ENCODE results near the gene WDR1.

Gene WDR1

DNA sequence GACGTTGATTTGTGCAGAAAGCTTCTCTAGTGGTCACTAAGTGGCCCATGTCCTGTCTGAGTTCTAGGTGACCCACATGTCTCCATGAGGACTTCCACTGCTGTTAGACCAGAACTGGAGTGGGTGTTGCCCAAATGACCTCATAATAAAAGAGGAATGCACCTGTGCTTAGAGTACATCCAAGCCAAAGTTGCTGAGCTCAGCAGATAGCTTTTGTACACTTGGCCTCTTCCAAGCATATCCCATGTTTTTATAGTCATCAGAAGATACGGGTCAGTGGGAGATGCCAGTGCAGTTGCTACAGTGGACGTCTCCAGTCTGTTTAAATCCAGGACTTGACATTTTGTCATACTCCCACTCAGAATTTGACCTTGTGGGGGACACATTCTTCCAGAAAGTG, 37.6 kb upstream of the WDR1 start:
- H3K9me3 ChIP-seq (ENCODE audit: insufficient read depth, low read depth, low read length): no peaks in the 10 kb centered on the region
- WGBS: 80% methylated on average over 3 of the region's 3 CpGs
- no peak overlapping the region for H3K4me3 ChIP-seq (ENCODE audit: low read length)
- H3K36me3 ChIP-seq (ENCODE audit: insufficient read depth, low read length): no peaks in the 10 kb centered on the region
- H3K4me1 ChIP-seq (ENCODE audit: insufficient read depth, low read length): peaks cover 4% of the 10 kb centered on the region; the same call in 1 of the 2 replicates
- H3K27ac ChIP-seq (ENCODE audit: low read depth, low read length): no peak overlapping the region
- H3K27me3 ChIP-seq (ENCODE audit: insufficient read depth, low read length): peaks cover 3% of the 10 kb centered on the region; the same call in 1 of the 2 replicates
- no peak overlapping the region for H3K9ac ChIP-seq (ENCODE audit: low read depth, low read length)

DNA sequence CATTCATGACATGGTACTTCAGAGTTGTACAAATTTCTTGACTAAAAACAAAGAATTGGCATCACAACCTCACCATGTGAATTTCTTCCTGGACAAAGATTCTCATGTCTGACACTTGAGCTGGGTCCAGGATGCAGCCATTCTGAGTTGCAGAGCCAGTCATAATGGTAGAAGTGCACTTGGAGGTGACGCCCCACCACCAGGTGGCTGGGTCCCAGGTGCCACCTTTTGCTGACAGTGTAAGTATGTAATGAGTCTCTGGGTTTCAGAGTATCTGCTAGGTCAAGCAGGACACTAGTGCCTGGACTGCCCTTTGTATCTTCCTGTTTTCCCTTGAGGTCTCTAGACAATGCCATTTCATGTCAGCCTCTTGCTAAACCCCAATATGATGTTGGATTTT, 36.6 kb upstream of the WDR1 start:
- Histone ChIP-seq H3K4me1 (ENCODE audit: insufficient read depth, low read length) (0 out of 2 replicates have a peak, but pooled peaks cover under 1% of the 10 kb centered on the region), H3K27ac (ENCODE audit: low read depth, low read length) (no peak overlapping the region), H3K4me3 (ENCODE audit: low read length) (no peak overlapping the region), H3K27me3 (ENCODE audit: insufficient read depth, low read length) (peaks cover 3% of the 10 kb centered on the region; the same call in 1 of the 2 replicates), H3K36me3 (ENCODE audit: insufficient read depth, low read length) (no peaks in the 10 kb centered on the region), H3K9ac (ENCODE audit: low read depth, low read length) (no peak overlapping the region), H3K9me3 (ENCODE audit: insufficient read depth, low read depth, low read length) (no peaks in the 10 kb centered on the region)
- 94% methylated on average over 1 of the region's 1 CpG for WGBS

DNA sequence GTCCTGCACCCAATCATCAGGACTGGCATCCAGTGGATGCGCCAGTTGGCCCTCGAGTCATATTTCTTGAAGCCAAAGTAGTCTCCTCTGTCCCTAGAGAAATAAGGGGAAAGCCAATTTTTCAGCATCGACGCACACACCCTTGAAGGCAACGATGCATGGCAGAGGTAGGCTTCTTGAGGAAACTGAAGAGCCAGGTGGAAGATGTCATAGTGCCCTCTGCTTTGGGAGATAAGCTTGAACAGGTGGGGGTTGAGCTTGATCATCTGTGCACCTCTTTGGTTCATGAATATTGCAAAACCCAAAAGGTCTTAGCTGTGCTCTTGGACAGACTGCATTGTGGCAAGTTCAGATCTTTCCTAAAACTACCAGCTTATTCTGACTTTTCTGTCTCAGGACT, 34.6 kb upstream of the WDR1 start:
- Histone ChIP-seq H3K27ac (ENCODE audit: low read depth, low read length) (no peak overlapping the region), H3K4me1 (ENCODE audit: insufficient read depth, low read length) (no peaks in the 10 kb centered on the region), H3K9ac (ENCODE audit: low read depth, low read length) (no peak overlapping the region), H3K27me3 (ENCODE audit: insufficient read depth, low read length) (peaks cover 3% of the 10 kb centered on the region; the same call in 1 of the 2 replicates), H3K36me3 (ENCODE audit: insufficient read depth, low read length) (no peaks in the 10 kb centered on the region), H3K9me3 (ENCODE audit: insufficient read depth, low read depth, low read length) (no peaks in the 10 kb centered on the region), H3K4me3 (ENCODE audit: low read length) (no peak overlapping the region)
- WGBS: 96% methylated on average over 5 of the region's 5 CpGs

DNA sequence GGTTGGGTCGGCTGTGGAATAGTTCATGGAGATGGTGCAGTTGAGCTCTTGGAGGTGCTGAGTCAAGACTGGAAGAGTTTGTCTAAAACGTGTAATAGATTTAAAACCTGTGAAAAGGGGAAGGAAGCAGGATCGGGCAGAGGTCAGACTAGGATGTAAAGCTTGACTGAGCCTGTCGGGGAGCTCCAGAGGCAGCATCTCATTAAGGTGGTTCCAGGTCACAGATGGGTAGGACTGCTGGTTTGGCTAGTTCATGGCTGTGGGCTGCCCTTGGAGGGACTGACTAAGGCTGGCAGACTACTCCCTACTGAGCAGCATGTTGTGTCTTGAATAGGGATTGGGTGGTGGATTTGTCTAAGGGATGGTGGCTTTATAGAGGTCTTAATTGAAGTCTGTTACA, 28.4 kb upstream of the WDR1 start:
- no peak overlapping the region for H3K4me3 ChIP-seq (ENCODE audit: low read length)
- H3K27ac ChIP-seq (ENCODE audit: low read depth, low read length): no peak overlapping the region
- 91% methylated on average over 4 of the region's 4 CpGs for WGBS
- no peaks in the 10 kb centered on the region for H3K9me3 ChIP-seq (ENCODE audit: insufficient read depth, low read depth, low read length)
- no peaks in the 10 kb centered on the region; the same call in 1 of the 2 replicates for H3K27me3 ChIP-seq (ENCODE audit: insufficient read depth, low read length)
- H3K9ac ChIP-seq (ENCODE audit: low read depth, low read length): no peak overlapping the region
- no peaks in the 10 kb centered on the region for H3K4me1 ChIP-seq (ENCODE audit: insufficient read depth, low read length)
- H3K36me3 ChIP-seq (ENCODE audit: insufficient read depth, low read length): no peaks in the 10 kb centered on the region

DNA sequence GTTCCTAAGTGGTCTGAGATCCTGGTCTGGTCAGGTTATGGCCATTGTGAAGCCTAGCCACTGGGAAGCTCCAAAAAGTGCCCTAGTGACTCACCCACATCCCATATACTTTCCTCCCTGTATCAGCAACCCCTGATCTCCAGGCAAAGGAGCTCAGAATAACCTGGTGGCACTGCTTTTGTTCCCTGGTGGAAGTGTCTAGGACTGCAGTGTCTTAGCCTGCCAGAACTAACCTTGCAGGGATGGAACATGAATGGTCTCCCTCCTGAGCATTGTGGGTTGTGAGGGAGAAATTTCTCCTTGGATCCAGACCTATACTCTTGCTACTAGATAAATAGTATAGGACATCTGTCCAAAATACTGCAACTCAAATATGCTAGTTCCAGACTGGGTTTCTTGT, 27.9 kb upstream of the WDR1 start:
- Histone ChIP-seq H3K9ac (ENCODE audit: low read depth, low read length) (no peak overlapping the region), H3K4me3 (ENCODE audit: low read length) (no peak overlapping the region), H3K36me3 (ENCODE audit: insufficient read depth, low read length) (no peaks in the 10 kb centered on the region), H3K27ac (ENCODE audit: low read depth, low read length) (no peak overlapping the region), H3K27me3 (ENCODE audit: insufficient read depth, low read length) (no peaks in the 10 kb centered on the region; the same call in 1 of the 2 replicates), H3K4me1 (ENCODE audit: insufficient read depth, low read length) (no peaks in the 10 kb centered on the region), H3K9me3 (ENCODE audit: insufficient read depth, low read depth, low read length) (no peaks in the 10 kb centered on the region)

DNA sequence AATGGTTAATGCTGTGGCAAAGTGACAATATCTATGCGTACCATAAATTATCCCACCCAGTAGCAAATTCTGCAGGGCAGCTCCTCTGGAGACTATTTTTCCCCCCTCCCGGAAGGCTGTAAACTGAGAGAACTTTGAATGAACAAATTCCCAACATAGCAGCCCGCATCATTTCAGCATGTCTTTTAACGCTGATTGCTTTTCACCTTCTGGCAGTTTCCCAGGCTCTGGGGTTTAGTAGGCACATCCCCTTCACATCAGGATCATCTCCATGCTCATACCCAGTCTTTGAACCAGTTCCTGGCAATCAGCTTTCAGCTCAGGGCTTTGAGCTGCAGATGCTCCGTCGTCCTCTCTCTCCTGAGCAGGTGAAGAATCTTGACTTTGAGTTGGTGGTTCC, 26.6 kb upstream of the WDR1 start:
- Histone ChIP-seq H3K4me1 (ENCODE audit: insufficient read depth, low read length) (no peaks in the 10 kb centered on the region), H3K4me3 (ENCODE audit: low read length) (no peak overlapping the region), H3K9ac (ENCODE audit: low read depth, low read length) (no peak overlapping the region), H3K27ac (ENCODE audit: low read depth, low read length) (no peak overlapping the region), H3K9me3 (ENCODE audit: insufficient read depth, low read depth, low read length) (no peaks in the 10 kb centered on the region), H3K27me3 (ENCODE audit: insufficient read depth, low read length) (no peaks in the 10 kb centered on the region; the same call in none of the 2 replicates), H3K36me3 (ENCODE audit: insufficient read depth, low read length) (no peaks in the 10 kb centered on the region)
- 90% methylated on average over 6 of the region's 6 CpGs for WGBS

DNA sequence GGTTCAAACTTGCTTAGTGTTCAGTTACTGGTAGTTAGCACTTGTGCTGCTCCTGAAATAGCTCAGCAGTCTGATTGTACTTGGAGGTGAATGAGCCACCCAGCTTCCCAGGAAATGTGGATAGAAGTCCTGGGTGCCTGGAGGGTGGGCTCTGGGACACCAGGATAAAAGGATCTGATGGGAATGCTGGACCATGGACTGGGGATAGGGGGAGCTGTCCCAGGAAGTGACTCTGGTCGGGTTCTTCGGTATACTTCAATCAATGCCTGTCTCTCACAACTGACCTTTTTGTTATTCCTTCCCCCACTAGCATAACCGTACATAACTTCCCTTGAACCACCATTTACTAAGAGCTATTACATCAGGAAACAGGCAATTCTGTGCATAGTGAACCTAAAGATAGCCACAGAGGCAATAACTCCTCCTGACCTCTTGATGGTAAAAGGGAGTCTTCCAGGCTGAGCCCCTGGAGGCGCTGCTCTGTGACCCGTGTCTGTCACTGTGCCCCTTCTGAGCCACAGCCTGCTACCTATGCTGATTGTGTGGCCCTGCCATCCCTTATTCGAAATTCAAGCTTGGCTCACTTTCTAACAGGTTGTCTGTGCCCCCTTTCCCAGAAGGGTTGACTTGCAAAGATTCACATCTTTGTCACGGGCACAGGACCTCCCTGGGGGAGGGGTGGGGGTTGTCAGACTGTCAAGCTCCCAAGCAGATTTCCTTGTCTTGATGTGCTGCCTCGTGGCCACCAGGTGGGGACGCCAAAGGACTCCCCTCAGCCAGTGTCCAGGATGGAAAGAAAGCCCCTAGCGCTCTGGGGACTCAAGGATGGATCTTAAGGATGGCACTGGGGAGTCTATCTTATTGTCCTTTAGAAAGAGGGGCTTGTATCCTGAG, 24.5 kb upstream of the WDR1 start:
- Histone ChIP-seq H3K27me3 (ENCODE audit: insufficient read depth, low read length) (no peaks in the 10 kb centered on the region; the same call in none of the 2 replicates), H3K9ac (ENCODE audit: low read depth, low read length) (no peak overlapping the region), H3K9me3 (ENCODE audit: insufficient read depth, low read depth, low read length) (no peaks in the 10 kb centered on the region), H3K4me1 (ENCODE audit: insufficient read depth, low read length) (no peaks in the 10 kb centered on the region), H3K36me3 (ENCODE audit: insufficient read depth, low read length) (no peaks in the 10 kb centered on the region), H3K27ac (ENCODE audit: low read depth, low read length) (no peak overlapping the region), H3K4me3 (ENCODE audit: low read length) (peak overlapping the region; percentile 16; the same call in 1 of the 2 replicates)
- 64% methylated on average over 10 of the region's 10 CpGs for WGBS

DNA sequence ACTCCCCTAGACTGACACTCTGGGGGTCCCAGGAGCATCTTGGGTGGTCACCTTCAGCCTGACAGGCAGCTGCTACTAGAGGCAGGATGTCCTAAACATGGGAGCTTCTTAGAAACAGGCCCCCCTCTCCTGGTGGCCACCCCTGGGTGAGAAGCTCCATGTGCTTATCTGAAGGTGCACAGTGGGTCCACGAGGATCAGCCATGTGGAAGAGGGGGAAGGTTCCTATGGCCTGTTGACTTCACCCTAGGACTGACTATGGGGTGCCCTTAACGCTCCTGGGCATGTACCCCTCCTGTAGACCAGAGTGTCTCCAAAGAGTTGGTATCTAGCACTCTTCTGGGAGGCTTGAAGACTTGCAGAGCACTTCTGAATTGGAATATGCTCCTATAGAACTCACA, 22.9 kb upstream of the WDR1 start:
- no peaks in the 10 kb centered on the region; the same call in none of the 2 replicates for H3K27me3 ChIP-seq (ENCODE audit: insufficient read depth, low read length)
- 91% methylated on average over 2 of the region's 2 CpGs for WGBS
- H3K36me3 ChIP-seq (ENCODE audit: insufficient read depth, low read length): no peaks in the 10 kb centered on the region
- H3K27ac ChIP-seq (ENCODE audit: low read depth, low read length): no peak overlapping the region
- no peaks in the 10 kb centered on the region for H3K4me1 ChIP-seq (ENCODE audit: insufficient read depth, low read length)
- no peak overlapping the region for H3K4me3 ChIP-seq (ENCODE audit: low read length)
- H3K9ac ChIP-seq (ENCODE audit: low read depth, low read length): no peak overlapping the region
- H3K9me3 ChIP-seq (ENCODE audit: insufficient read depth, low read depth, low read length): no peaks in the 10 kb centered on the region

DNA sequence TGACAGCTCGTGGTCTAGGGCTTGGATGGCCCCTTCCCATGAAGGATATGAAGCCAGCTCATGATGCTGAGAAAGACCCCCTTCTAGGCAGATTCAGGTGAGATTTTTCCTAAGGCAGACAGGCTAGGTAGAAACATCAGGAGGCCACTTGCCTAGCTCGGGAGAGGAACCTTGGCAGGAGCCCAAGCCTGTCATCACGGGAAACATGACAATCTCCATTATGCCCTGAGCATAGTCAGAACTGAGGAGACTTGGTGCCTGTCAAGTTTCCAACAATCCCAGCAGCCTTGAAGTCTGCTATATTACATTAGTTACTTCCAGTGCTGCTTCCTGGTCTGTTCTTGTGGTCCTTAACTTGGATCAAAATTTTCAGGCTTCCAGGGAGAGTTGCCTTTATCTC, 18.7 kb upstream of the WDR1 start:
- Histone ChIP-seq H3K27me3 (ENCODE audit: insufficient read depth, low read length) (no peaks in the 10 kb centered on the region; the same call in 1 of the 2 replicates), H3K36me3 (ENCODE audit: insufficient read depth, low read length) (no peaks in the 10 kb centered on the region), H3K4me3 (ENCODE audit: low read length) (no peak overlapping the region), H3K4me1 (ENCODE audit: insufficient read depth, low read length) (no peaks in the 10 kb centered on the region), H3K9ac (ENCODE audit: low read depth, low read length) (no peak overlapping the region), H3K9me3 (ENCODE audit: insufficient read depth, low read depth, low read length) (no peaks in the 10 kb centered on the region), H3K27ac (ENCODE audit: low read depth, low read length) (no peak overlapping the region)
- 83% methylated on average over 3 of the region's 3 CpGs for WGBS

DNA sequence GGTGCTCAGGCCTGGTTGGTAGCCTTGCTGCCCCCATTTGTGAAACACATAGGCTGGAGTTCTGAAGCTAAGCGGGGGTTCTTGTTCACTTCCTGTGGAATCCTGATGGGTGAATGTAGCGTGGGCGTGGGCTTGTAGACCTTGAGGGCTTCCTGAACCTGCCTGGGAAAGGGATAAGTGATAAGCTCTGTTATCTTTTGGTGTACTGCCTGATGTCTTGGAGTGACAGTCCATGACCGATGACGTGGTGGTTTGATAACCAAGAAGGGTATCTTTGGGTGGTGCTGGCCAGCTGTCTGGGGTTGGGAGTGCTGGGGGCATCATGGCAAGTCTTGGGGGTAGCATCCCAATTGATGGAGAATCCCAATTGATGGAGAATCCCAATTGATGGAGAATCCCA, 17.5 kb upstream of the WDR1 start:
- H3K4me3 ChIP-seq (ENCODE audit: low read length): no peak overlapping the region
- H3K4me1 ChIP-seq (ENCODE audit: insufficient read depth, low read length): no peaks in the 10 kb centered on the region
- WGBS: 93% methylated on average over 5 of the region's 5 CpGs
- H3K9me3 ChIP-seq (ENCODE audit: insufficient read depth, low read depth, low read length): no peaks in the 10 kb centered on the region
- no peak overlapping the region for H3K27ac ChIP-seq (ENCODE audit: low read depth, low read length)
- no peaks in the 10 kb centered on the region; the same call in 1 of the 2 replicates for H3K27me3 ChIP-seq (ENCODE audit: insufficient read depth, low read length)
- no peaks in the 10 kb centered on the region for H3K36me3 ChIP-seq (ENCODE audit: insufficient read depth, low read length)
- H3K9ac ChIP-seq (ENCODE audit: low read depth, low read length): no peak overlapping the region

DNA sequence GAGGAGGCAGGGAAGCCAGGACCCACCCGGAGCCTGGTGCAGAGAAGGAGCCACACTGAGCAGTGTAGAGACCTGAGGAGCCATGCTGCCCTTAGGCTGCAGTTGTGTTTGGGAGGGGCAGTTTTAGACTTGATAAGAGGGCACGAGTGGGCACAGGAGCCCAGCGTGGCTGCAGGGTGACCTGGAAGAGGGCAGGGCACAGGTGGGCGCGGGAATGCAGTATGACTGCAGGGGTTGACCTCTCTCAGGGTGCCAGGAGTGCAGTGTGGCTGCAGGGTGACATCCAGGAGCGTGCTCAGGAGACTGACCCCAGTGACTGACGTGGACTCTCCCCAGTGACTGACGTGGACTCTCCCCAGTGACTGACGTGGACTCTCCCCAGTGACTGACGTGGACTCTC, 14.6 kb upstream of the WDR1 start:
- H3K36me3 ChIP-seq (ENCODE audit: insufficient read depth, low read length): no peaks in the 10 kb centered on the region
- 95% methylated on average over 10 of the region's 10 CpGs for WGBS
- H3K4me3 ChIP-seq (ENCODE audit: low read length): no peak overlapping the region
- H3K4me1 ChIP-seq (ENCODE audit: insufficient read depth, low read length): no peaks in the 10 kb centered on the region
- H3K27me3 ChIP-seq (ENCODE audit: insufficient read depth, low read length): no peaks in the 10 kb centered on the region
- no peak overlapping the region for H3K9ac ChIP-seq (ENCODE audit: low read depth, low read length)
- no peak overlapping the region for H3K27ac ChIP-seq (ENCODE audit: low read depth, low read length)
- no peaks in the 10 kb centered on the region for H3K9me3 ChIP-seq (ENCODE audit: insufficient read depth, low read depth, low read length)

All from HUES64 (cell line).